Measurements from ENCODE around the gene DPP10.

DPP10 gene

DNA sequence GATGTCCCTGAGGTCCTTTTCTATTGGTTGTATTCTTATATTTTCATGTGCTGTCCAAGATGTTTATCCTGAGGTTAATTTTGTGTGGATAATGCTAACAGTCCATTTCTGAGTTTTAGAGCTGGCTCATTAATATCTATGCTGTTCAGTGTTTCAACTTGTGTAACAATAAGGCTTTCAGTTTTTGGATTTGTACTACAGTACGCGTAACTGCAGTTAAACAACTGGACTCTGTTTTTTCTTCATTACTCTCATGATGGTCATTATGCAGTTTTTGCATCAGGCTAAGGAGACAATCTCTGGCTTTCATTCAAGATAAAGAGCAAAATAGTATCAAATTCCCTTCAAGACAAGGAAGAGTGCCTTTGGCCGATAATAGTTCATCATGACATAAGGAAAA lies 1364.8 kb downstream of the DPP10 start:
- DNase-seq = no peak

DNA sequence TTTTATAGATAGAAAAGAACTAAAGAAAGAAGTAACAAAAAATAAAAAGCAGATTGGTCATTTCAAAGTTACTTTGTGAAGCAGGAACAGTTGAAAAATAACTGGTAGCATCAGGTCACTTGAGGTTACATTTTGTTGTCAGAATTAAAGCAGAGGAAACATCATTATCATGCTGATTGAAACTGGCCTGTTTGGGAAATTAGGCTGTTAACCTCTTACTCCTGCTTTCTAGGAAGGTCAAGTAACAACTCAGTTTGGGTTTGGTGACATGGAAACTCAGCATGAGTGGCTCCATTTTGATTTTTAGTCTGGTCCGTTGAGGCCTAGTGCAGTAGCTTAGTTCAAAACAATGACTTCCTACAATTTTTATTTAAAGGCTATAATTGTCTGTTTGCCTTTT lies 1383.5 kb downstream of the DPP10 start:
- no peak for DNase-seq

DNA sequence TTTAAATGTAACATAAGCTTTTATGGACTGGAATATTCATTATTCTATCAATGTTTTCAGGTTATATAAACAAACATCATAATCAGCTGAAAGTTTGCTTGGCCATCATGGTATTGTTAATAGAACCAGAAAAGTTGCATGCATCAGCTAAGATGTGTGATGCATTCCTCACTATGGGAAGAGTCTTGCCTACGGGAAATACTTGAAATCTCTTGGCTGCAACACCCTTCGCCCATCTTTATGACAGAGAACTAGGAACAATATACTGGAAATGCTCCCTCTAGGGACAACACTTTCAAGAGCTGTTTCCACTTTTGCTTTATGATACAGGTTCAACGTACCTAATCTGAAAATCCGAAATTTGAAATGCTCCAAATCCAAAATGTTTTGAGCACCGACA lies 1390.8 kb downstream of the DPP10 start:
- DNase-seq = no peak

GRCh38 chr2:115838539-115838938 lies 1396.1 kb downstream of the DPP10 start:
- no peak for DNase-seq

DNA sequence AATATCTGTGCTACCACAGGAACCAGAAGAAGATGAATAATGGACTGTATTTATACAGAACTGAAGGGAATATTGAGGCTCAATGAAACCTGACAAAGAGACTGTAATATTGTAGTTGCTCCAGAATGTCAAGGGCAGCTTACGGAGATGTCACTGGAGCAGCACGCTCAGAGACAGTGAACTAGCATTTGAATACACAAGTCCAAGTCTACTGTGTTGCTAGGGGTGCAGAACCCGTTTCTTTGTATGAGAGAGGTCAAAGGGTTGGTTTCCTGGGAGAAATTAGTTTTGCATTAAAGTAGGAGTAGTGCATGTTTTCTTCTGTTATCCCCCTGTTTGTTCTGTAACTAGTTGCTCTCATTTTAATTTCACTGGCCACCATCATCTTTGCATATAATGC lies 1399.9 kb downstream of the DPP10 start:
- no peak for DNase-seq

- no peak for DNase-seq
Measured at GRCh38 chr2:115848192-115848591, 1405.8 kb downstream of the DPP10 start.

GRCh38 chr2:115867024-115867423 lies 1424.6 kb downstream of the DPP10 start:
- DNase-seq = no peak

DNA sequence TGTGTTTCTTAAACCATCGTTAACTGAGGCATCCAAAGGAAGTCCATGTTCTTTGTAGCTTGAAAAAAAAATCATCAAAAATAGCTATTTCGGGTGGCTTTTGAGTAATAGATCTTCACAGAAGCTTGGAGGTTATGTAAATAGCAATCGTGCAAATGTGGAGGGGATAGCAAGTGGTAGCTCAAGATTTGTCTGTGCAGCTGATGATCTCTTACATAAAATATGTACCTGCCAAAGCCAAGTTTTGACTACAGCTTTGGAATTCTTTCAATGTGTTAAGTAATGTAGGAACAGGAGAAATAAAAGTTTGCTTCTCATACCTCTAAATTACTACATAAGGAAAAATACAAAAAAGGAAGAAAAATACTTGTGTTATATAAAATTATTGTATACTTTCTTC lies 1432.0 kb downstream of the DPP10 start:
- DNase-seq = no peak

- no peak for DNase-seq
Measured at GRCh38 chr2:115880558-115880957, 1438.1 kb downstream of the DPP10 start.

- DNase-seq = no peak
Measured at GRCh38 chr2:115887209-115887776, 1444.9 kb downstream of the DPP10 start.
